RWPE2 (cell line): Measurements from ENCODE around the gene SEC14L5.

Experiments
- ATAC-seq: fragments of 200-7000 bp; cut with Tn5 transposase; 3 replicates; pipeline ENCODE4 v1.9.1; 2021; ENCODE audit warnings: low read depth
- DNase-seq: peaks from one replicate; pipeline ENCODE4 v3.0.0-alpha.2; 2020; ENCODE audit warnings: low spot score
- H3K27ac ChIP-seq: fragments of 450-650 bp; 2 replicates; pipeline ENCODE4 v1.5.1; 2017; ENCODE audit warnings: mild to moderate bottlenecking; ENCODE audit not compliant: poor library complexity, severe bottlenecking
- H3K27me3 ChIP-seq: fragments of 250-450 bp; sonication (Bioruptor Pico); 2 replicates; pipeline ENCODE4 v1.5.1; 2021; ENCODE audit warnings: mild to moderate bottlenecking, moderate library complexity; ENCODE audit not compliant: insufficient read depth, poor library complexity, severe bottlenecking
- H3K36me3 ChIP-seq: fragments of 250-450 bp; sonication (Bioruptor Pico); 2 replicates; pipeline ENCODE4 v1.5.1; 2020; ENCODE audit warnings: low read depth, mild to moderate bottlenecking, moderate library complexity
- H3K4me1 ChIP-seq: fragments of 250-450 bp; sonication (Bioruptor Pico); 2 replicates; pipeline ENCODE4 v1.5.1; 2021; ENCODE audit warnings: mild to moderate bottlenecking, moderate library complexity; ENCODE audit not compliant: insufficient read depth, poor library complexity, severe bottlenecking
- H3K4me3 ChIP-seq: fragments of 250-450 bp; sonication (Bioruptor Pico); 2 replicates; pipeline ENCODE4 v1.5.1; 2021; ENCODE audit warnings: mild to moderate bottlenecking, moderate library complexity; ENCODE audit not compliant: severe bottlenecking
- H3K9me3 ChIP-seq: fragments of 250-450 bp; sonication (Bioruptor Pico); 2 replicates; pipeline ENCODE4 v1.5.1; 2021; ENCODE audit warnings: mild to moderate bottlenecking, moderate library complexity; ENCODE audit not compliant: severe bottlenecking
- CTCF ChIP-seq: fragments of 450-650 bp; IDR thresholded peaks from one replicate; pipeline ENCODE4 v1.5.1; 2017; ENCODE audit warnings: mild to moderate bottlenecking, moderate library complexity; ENCODE audit not compliant: poor library complexity, severe bottlenecking

SEC14L5 gene

GRCh38 chr16:4979164-4979563 lies 21.0 kb downstream of the SEC14L5 start:
- no peaks in the 10 kb centered on the region for H3K36me3 ChIP-seq
- H3K4me1 ChIP-seq, result no peaks in the 10 kb centered on the region
- H3K27ac ChIP-seq, result no peak overlapping the region
- ATAC-seq, result no peak
- H3K9me3 ChIP-seq, result no peaks in the 10 kb centered on the region
- DNase-seq, result no peak
- no peaks in the 10 kb centered on the region for H3K27me3 ChIP-seq
- H3K4me3 ChIP-seq, result no peak overlapping the region
- no peak for TF ChIP-seq CTCF

GRCh38 chr16:4979736-4980660 lies 21.9 kb downstream of the SEC14L5 start:
- Histone ChIP-seq H3K27ac (no peak overlapping the region), H3K4me3 (no peak overlapping the region), H3K9me3 (no peaks in the 10 kb centered on the region), H3K36me3 (no peaks in the 10 kb centered on the region), H3K27me3 (no peaks in the 10 kb centered on the region), H3K4me1 (no peaks in the 10 kb centered on the region)
- TF ChIP-seq CTCF, result no peak
- ATAC-seq (no peak), DNase-seq (no peak)

GRCh38 chr16:4980691-4981090 lies 22.6 kb downstream of the SEC14L5 start:
- DNase-seq, result no peak
- no peaks in the 10 kb centered on the region for H3K9me3 ChIP-seq
- no peak overlapping the region for H3K27ac ChIP-seq
- TF ChIP-seq CTCF, result no peak
- ATAC-seq, result no peak
- H3K4me3 ChIP-seq, result no peak overlapping the region
- no peaks in the 10 kb centered on the region for H3K36me3 ChIP-seq
- no peaks in the 10 kb centered on the region for H3K27me3 ChIP-seq
- no peaks in the 10 kb centered on the region for H3K4me1 ChIP-seq

GRCh38 chr16:4981473-4981872 lies 23.3 kb downstream of the SEC14L5 start:
- Histone ChIP-seq H3K4me1 (no peaks in the 10 kb centered on the region), H3K27ac (no peak overlapping the region), H3K4me3 (no peak overlapping the region), H3K9me3 (no peaks in the 10 kb centered on the region), H3K36me3 (no peaks in the 10 kb centered on the region), H3K27me3 (peaks cover 3% of the 10 kb centered on the region)
- ATAC-seq (no peak), DNase-seq (no peak)
- no peak for TF ChIP-seq CTCF
